ENCODE results near the gene WNT3A. TPM values are rescaled to one million over a fixed set of nuclear protein-coding genes. Genes with fewer than 3 reads are reported as not detected.

The WNT3A gene
- total and polyA plus RNA-seq, 2 experiments from 2014 or later = 0.07 to 0.65 TPM

- TF ChIP-seq JUNB (IDR thresholded peaks at IDR 0.05; ENCODE audit: unreplicated experiment) = no peak
- no peak for TF ChIP-seq ETS1 (IDR thresholded peaks at IDR 0.05)
- TF ChIP-seq POLR2AphosphoS5 (IDR thresholded peaks at IDR 0.05; ENCODE audit: low read depth) = no peak
- TF ChIP-seq ZNF114 (CRISPR knock-in tag; IDR thresholded peaks at IDR 0.05) = no peak
- TF ChIP-seq CTCF (conservative IDR thresholded peaks at IDR 0.05; ENCODE audit: low read depth in 2 of 2) = no peak
Measured at GRCh38 chr1:228100822-228101613, 94.2 kb downstream of the WNT3A start (continued).

GRCh38 chr1:228101614-228101993 is 94.8 kb downstream of the WNT3A start:
- DNase-seq (ENCODE audit: low spot score) (no peak), ATAC-seq (no peak)
- Histone ChIP-seq H3K79me2 (replicated peaks; ENCODE audit: insufficient read depth) (peaks cover 3% of the 10 kb centered on the region; the same call in 1 of the 2 replicates), H3K4me3 (peak overlapping the region; percentile 93), H3K27me3 (ENCODE audit: insufficient read depth) (no peaks in the 10 kb centered on the region), H3K36me3 (ENCODE audit: insufficient read depth) (peaks cover 3% of the 10 kb centered on the region; the same call in 1 of the 2 replicates), H3F3A (replicated peaks; ENCODE audit: low read depth) (0 out of 2 replicates have a peak, but pooled peaks cover 2% of the 10 kb centered on the region), H3K4me2 (peak overlapping the region; percentile 86), H3K9me2 (ENCODE audit: insufficient read depth) (no peaks in the 10 kb centered on the region), H3K27ac (ENCODE audit: low read depth) (no peak overlapping the region), H3K4me1 (ENCODE audit: insufficient read depth) (0 out of 2 replicates have a peak, but pooled peaks cover 3% of the 10 kb centered on the region), H2AFZ (no peak overlapping the region), H4K20me1 (replicated peaks; ENCODE audit: insufficient read depth) (peaks cover under 1% of the 10 kb centered on the region; the same call in 1 of the 2 replicates)
- Mint-ChIP-seq H3K27me3 (ENCODE audit: insufficient read depth, low read depth, poor library complexity) (peaks cover 20% of the 10 kb centered on the region), H3K9me3 (no peaks in the 10 kb centered on the region; the same call in 1 of the 3 replicates), H3K4me3 (peak overlapping the region; percentile 92), H3K4me1 (peaks cover 8% of the 10 kb centered on the region; the same call in 1 of the 3 replicates), H3K27ac (no peak overlapping the region), H3K36me3 (ENCODE audit: low read depth) (peaks cover 44% of the 10 kb centered on the region)
- TF ChIP-seq CREB1 (CRISPR knock-in tag; IDR thresholded peaks at IDR 0.05; ENCODE audit: low read depth) = no peak

- peaks cover 3% of the 10 kb centered on the region; the same call in 1 of the 2 replicates for H3K36me3 ChIP-seq (ENCODE audit: insufficient read depth)
- H3K4me3 Mint-ChIP-seq = peak overlapping the region; percentile 92; the same call in 2 of the 3 replicates
- H3K27ac ChIP-seq (ENCODE audit: low read depth) = no peak overlapping the region
- no peaks in the 10 kb centered on the region for H3K9me2 ChIP-seq (ENCODE audit: insufficient read depth)
- H3K36me3 Mint-ChIP-seq (ENCODE audit: low read depth) = peaks cover 48% of the 10 kb centered on the region
- DNase-seq (ENCODE audit: low spot score) = peak; percentile 66
- peak; percentile 69 for ATAC-seq
- TF ChIP-seq CTCF (conservative IDR thresholded peaks at IDR 0.05; ENCODE audit: low read depth in 2 of 2) = peak in 1 of 2 experiments; percentile 54; a peak in 2 of 4 replicates
- no peak for TF ChIP-seq REST (IDR thresholded peaks at IDR 0.05; ENCODE audit: unreplicated experiment)
- H3K4me1 Mint-ChIP-seq = peaks cover 8% of the 10 kb centered on the region; the same call in 1 of the 3 replicates
- no peaks in the 10 kb centered on the region; the same call in 1 of the 3 replicates for H3K9me3 Mint-ChIP-seq
- peaks cover 20% of the 10 kb centered on the region for H3K27me3 Mint-ChIP-seq (ENCODE audit: insufficient read depth, low read depth, poor library complexity)
- H2AFZ ChIP-seq = 0 out of 2 replicates have a peak overlapping the region, but pooled peaks have one; percentile 18
- H3K27ac Mint-ChIP-seq = no peak overlapping the region
- H4K20me1 ChIP-seq (replicated peaks; ENCODE audit: insufficient read depth) = no peaks in the 10 kb centered on the region; the same call in 1 of the 2 replicates
- peak overlapping the region; percentile 86 for H3K4me2 ChIP-seq
- 0 out of 2 replicates have a peak, but pooled peaks cover 3% of the 10 kb centered on the region for H3K4me1 ChIP-seq (ENCODE audit: insufficient read depth)
- no peaks in the 10 kb centered on the region for H3K27me3 ChIP-seq (ENCODE audit: insufficient read depth)
- H3F3A ChIP-seq (replicated peaks; ENCODE audit: low read depth) = 0 out of 2 replicates have a peak, but pooled peaks cover 2% of the 10 kb centered on the region
- no peaks in the 10 kb centered on the region for H3K79me2 ChIP-seq (replicated peaks; ENCODE audit: insufficient read depth)
- H3K4me3 ChIP-seq = peak overlapping the region; percentile 93
Measured at GRCh38 chr1:228101994-228102790, 95.4 kb downstream of the WNT3A start.

All from GM23338 (cell line).